ENCODE results near the gene ITPR2. TPM values are rescaled to one million over a fixed set of nuclear protein-coding genes. Genes with fewer than 3 reads are reported as not detected.

Gene ITPR2
- 64.0 TPM for total RNA-seq
- long read RNA-seq, full-length matches to known transcripts = 1 of 37 reads
- long read RNA-seq, partial matches to known transcripts = 20 of 37 reads
- long read RNA-seq, other reads (novel, unspliced or antisense) = 16 of 37 reads

- DNase-seq (peak; percentile 96), ATAC-seq (peak; percentile 97 to 98)
- TF ChIP-seq CTCF (IDR thresholded peaks at IDR 0.05) = peak; percentile 28
- no peaks in the 10 kb centered on the region for H3K36me3 ChIP-seq
- peaks cover 25% of the 10 kb centered on the region for H3K4me1 ChIP-seq
- H3K4me3 ChIP-seq = peak within 1 kb of the TSS; percentile 89
- no peaks in the 10 kb centered on the region for H3K9me3 ChIP-seq
- no peaks in the 10 kb centered on the region for H3K27me3 ChIP-seq (ENCODE audit: low read depth)
- H3K27ac ChIP-seq = peak within 1 kb of the TSS; percentile 96
- intact Hi-C loops (cut with DNase I) = no loop called here
These were observed at the start of gene ITPR2 for GRCh38 chr12:26832822-26833742. Gene ITPR2 (minus strand): TSS chr12:26833194. CDS start chr12:26832781, 413 bp downstream.

- intact Hi-C loops (cut with DNase I) = no loop called here
- no peak for DNase-seq
- H3K4me1 ChIP-seq = peaks cover 19% of the 10 kb centered on the region
- H3K4me3 ChIP-seq = no peak overlapping the region
- H3K36me3 ChIP-seq = no peaks in the 10 kb centered on the region
- no peak overlapping the region for H3K27ac ChIP-seq
- no peaks in the 10 kb centered on the region for H3K27me3 ChIP-seq (ENCODE audit: low read depth)
- H3K9me3 ChIP-seq = no peaks in the 10 kb centered on the region
- no peak for ATAC-seq
- no peak for TF ChIP-seq CTCF (IDR thresholded peaks at IDR 0.05)
These were observed 47.6 kb upstream of the ITPR2 start for GRCh38 chr12:26880625-26881024.

- intact Hi-C loops (cut with DNase I) = no loop called here
- DNase-seq (peak; percentile 61), ATAC-seq (peak; percentile 71 to 81)
- H3K36me3 ChIP-seq = no peaks in the 10 kb centered on the region
- no peaks in the 10 kb centered on the region for H3K27me3 ChIP-seq (ENCODE audit: low read depth)
- H3K4me1 ChIP-seq = peaks cover 12% of the 10 kb centered on the region
- H3K9me3 ChIP-seq = no peaks in the 10 kb centered on the region
- TF ChIP-seq CTCF (IDR thresholded peaks at IDR 0.05) = no peak
- H3K27ac ChIP-seq = no peak overlapping the region
- H3K4me3 ChIP-seq = no peak overlapping the region
These were observed 45.7 kb upstream of the ITPR2 start for GRCh38 chr12:26878661-26879119.

GRCh38 chr12:26874501-26875296, 41.7 kb upstream of the ITPR2 start:
- Histone ChIP-seq H3K4me3 (no peak overlapping the region), H3K9me3 (no peaks in the 10 kb centered on the region), H3K27me3 (ENCODE audit: low read depth) (no peaks in the 10 kb centered on the region), H3K36me3 (no peaks in the 10 kb centered on the region), H3K27ac (no peak overlapping the region), H3K4me1 (peaks cover 30% of the 10 kb centered on the region)
- intact Hi-C loops (cut with DNase I) = no loop called here
- no peak for DNase-seq
- ATAC-seq = peak in 1 of 2 donors; percentile 66
- no peak for TF ChIP-seq CTCF (IDR thresholded peaks at IDR 0.05)

- Histone ChIP-seq H3K9me3 (no peaks in the 10 kb centered on the region), H3K27me3 (ENCODE audit: low read depth) (no peaks in the 10 kb centered on the region), H3K4me1 (peaks cover 18% of the 10 kb centered on the region), H3K36me3 (no peaks in the 10 kb centered on the region), H3K4me3 (no peak overlapping the region), H3K27ac (no peak overlapping the region)
- intact Hi-C loops (cut with DNase I) = no loop called here
- ATAC-seq (no peak), DNase-seq (no peak)
- no peak for TF ChIP-seq CTCF (IDR thresholded peaks at IDR 0.05)
These were observed 39.6 kb upstream of the ITPR2 start for GRCh38 chr12:26872625-26873024.
